Brain microvascular endothelial cell (primary cell): Measurements from ENCODE around the gene COA8.

Source experiments
- DNase-seq: peaks from one replicate; pipeline ENCODE4 v3.0.0-alpha.2; 2020
- H3K27ac ChIP-seq: fragments of 250-450 bp; sonication (Bioruptor Pico); 2 replicates; pipeline ENCODE4 v1.5.1; 2020; ENCODE audit warnings: mild to moderate bottlenecking, moderate library complexity
- H3K27me3 ChIP-seq: fragments of 250-450 bp; sonication (Bioruptor Pico); replicated peaks from 2 replicates; pipeline ENCODE4 v1.5.1; 2020; ENCODE audit warnings: mild to moderate bottlenecking
- H3K36me3 ChIP-seq: fragments of 250-450 bp; sonication (Bioruptor Pico); replicated peaks from 2 replicates; pipeline ENCODE4 v1.5.1; 2020; ENCODE audit warnings: mild to moderate bottlenecking
- H3K4me3 ChIP-seq: 2 replicates; pipeline ENCODE4 v1.5.1; 2011; ENCODE audit warnings: low read depth, mild to moderate bottlenecking, control low read depth, low read length, moderate library complexity
- in situ Hi-C: cut with HindIII; loops from 2 replicates; pipeline ENCODE4 v1.10.0; 2017; ENCODE audit warnings: low sequenced_read_pairs, low pct_ligation_motif_present
- TF ChIP-seq, protein P1 (sequence below): IDR thresholded peaks from 2 replicates; pipeline ENCODE4 v1.5.1; 2011; ENCODE audit warnings: low read depth, mild to moderate bottlenecking, moderate library complexity, low read length, control low read depth, inconsistent platforms; ENCODE audit errors: missing control alignments

Gene COA8

GRCh38 chr14:103626146-103626850, 63.5 kb downstream of the COA8 start:
- Histone ChIP-seq H3K36me3 (no peaks in the 10 kb centered on the region), H3K4me3 (no peak overlapping the region), H3K27ac (no peak overlapping the region), H3K27me3 (no peaks in the 10 kb centered on the region)
- TF ChIP-seq, protein P1, sequence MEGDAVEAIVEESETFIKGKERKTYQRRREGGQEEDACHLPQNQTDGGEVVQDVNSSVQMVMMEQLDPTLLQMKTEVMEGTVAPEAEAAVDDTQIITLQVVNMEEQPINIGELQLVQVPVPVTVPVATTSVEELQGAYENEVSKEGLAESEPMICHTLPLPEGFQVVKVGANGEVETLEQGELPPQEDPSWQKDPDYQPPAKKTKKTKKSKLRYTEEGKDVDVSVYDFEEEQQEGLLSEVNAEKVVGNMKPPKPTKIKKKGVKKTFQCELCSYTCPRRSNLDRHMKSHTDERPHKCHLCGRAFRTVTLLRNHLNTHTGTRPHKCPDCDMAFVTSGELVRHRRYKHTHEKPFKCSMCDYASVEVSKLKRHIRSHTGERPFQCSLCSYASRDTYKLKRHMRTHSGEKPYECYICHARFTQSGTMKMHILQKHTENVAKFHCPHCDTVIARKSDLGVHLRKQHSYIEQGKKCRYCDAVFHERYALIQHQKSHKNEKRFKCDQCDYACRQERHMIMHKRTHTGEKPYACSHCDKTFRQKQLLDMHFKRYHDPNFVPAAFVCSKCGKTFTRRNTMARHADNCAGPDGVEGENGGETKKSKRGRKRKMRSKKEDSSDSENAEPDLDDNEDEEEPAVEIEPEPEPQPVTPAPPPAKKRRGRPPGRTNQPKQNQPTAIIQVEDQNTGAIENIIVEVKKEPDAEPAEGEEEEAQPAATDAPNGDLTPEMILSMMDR: no peak
- in situ Hi-C loops: no loop called here
- no peak for DNase-seq

GRCh38 chr14:103627073-103628025, 64.6 kb downstream of the COA8 start:
- no peak for DNase-seq
- Histone ChIP-seq H3K4me3 (no peak overlapping the region), H3K27me3 (no peaks in the 10 kb centered on the region), H3K36me3 (peaks cover 5% of the 10 kb centered on the region), H3K27ac (no peak overlapping the region)
- in situ Hi-C loops: no loop called here
- TF ChIP-seq, protein P1: no peak

DNA sequence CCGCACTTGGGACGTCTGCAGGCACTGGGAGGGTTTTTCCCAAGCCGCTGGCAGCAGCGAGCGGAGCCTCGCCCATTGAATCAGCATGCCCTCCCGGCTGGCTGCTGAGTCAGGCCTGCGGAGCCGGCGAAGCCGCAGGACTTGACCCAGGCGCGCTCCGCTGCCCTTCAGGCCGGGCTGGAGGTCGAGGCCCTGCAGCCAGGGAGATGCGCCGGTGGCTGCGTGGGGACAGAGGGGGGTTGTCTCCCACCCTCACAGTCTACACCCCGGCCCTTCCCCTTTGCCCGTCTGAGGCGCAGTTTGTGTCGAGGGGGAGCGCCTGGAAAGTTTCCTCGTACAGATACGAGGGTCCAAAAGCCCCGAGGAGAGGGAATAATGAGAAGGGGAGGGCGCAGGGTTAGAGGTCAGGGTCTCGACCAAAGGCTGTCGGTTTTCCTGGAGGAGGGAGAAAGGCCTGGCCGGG, 65.5 kb downstream of the COA8 start:
- Histone ChIP-seq H3K27ac (peak overlapping the region; percentile 84), H3K4me3 (peak overlapping the region; percentile 71), H3K27me3 (no peaks in the 10 kb centered on the region), H3K36me3 (peaks cover 9% of the 10 kb centered on the region)
- in situ Hi-C loops: no loop called here
- DNase-seq: peak; percentile 43
- TF ChIP-seq, protein P1: no peak

DNA sequence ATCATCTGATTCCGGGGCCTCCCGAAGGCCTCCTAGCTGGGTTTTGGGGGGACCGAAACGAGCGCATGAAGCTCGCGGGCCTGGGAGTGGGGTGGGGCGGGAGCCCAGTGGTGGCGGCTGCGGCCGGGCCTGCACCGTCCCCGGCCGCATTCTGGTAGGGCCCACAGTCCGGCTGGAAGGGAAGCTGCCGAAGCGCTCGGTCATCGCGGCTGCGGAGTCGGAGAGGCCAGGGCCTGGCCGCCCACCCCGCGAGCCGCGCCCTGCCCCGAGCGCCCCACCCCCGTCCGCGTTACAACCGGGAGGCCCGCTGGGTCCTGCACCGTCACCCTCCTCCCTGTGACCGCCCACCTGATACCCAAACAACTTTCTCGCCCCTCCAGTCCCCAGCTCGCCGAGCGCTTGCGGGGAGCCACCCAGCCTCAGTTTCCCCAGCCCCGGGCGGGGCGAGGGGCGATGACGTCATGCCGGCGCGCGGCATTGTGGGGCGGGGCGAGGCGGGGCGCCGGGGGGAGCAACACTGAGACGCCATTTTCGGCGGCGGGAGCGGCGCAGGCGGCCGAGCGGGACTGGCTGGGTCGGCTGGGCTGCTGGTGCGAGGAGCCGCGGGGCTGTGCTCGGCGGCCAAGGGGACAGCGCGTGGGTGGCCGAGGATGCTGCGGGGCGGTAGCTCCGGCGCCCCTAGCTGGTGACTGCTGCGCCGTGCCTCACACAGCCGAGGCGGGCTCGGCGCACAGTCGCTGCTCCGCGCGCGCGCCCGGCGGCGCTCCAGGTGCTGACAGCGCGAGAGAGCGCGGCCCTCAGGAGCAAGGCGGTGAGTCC, 66.1 kb downstream of the COA8 start, which contains the start of gene KLC1:
Gene KLC1, plus strand, starts transcription at position 528 of the 819 bp plus-strand sequence. CDS start 25,354 bp downstream, outside the sequence.
- TF ChIP-seq, protein P1: no peak
- in situ Hi-C loops: no loop called here
- H3K36me3 ChIP-seq: peaks cover 9% of the 10 kb centered on the region
- no peak for DNase-seq
- H3K27ac ChIP-seq: peak within 1 kb of the TSS; percentile 84
- no peaks in the 10 kb centered on the region for H3K27me3 ChIP-seq
- H3K4me3 ChIP-seq: peak within 1 kb of the TSS; percentile 71

GRCh38 chr14:103629503-103630121, 66.9 kb downstream of the COA8 start:
- Histone ChIP-seq H3K36me3 (peaks cover 9% of the 10 kb centered on the region), H3K27ac (peak overlapping the region; percentile 84), H3K4me3 (peak overlapping the region; percentile 71), H3K27me3 (no peaks in the 10 kb centered on the region)
- TF ChIP-seq, protein P1: no peak
- in situ Hi-C loops: no loop called here
- DNase-seq: no peak
